ENCODE data around the gene SUSD5. TPM values are rescaled to one million over a fixed set of nuclear protein-coding genes. Genes with fewer than 3 reads are reported as not detected.

SUSD5 gene
- total RNA-seq, 1 experiment from 2014 or later: 16.3 TPM

DNA sequence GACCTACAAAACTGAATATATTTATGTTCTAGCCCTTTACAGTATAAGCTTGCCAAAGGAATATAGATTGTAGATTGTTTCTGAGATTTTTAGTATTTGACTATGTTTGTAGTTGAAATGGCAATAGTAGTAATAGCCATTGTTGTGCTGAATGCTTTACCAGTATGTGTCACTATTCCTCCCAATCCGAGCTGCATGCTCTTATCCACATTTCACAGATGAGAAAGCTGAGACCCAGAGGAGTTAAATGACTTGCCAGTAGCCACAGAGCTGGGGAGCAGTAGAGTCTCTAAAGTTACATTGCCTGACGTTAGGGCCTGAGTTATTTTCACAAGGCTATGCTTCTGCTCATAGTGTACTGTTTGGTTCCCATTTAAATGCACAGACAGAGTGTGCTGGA lies 118.4 kb downstream of the SUSD5 start:
- Histone ChIP-seq H3K36me3 (ENCODE audit: control insufficient read depth, insufficient read depth, low read length) (no peaks in the 10 kb centered on the region; the same call in 1 of the 2 replicates), H3K27ac (ENCODE audit: low read length) (no peak overlapping the region), H3K4me1 (ENCODE audit: control insufficient read depth, insufficient read depth, low read length) (peaks cover 3% of the 10 kb centered on the region; the same call in 1 of the 2 replicates), H3K27me3 (ENCODE audit: control insufficient read depth, insufficient read depth, low read length) (no peaks in the 10 kb centered on the region), H3K4me3 (ENCODE audit: low read depth in 2 of 2, low read length in 2 of 2) (no peak overlapping the region), H3K9me3 (ENCODE audit: control insufficient read depth, insufficient read depth, low read depth, low read length) (no peaks in the 10 kb centered on the region)
- ATAC-seq (no peak), DNase-seq (ENCODE audit: low read depth, low spot score) (no peak)
- BruUV-seq (replicated peaks): no TSS peak
- intact Hi-C loops (cut with micrococcal nuclease; ENCODE audit: unreplicated experiment): no loop called here
- CTCF ChIA-PET: no interaction called here
- POLR2A ChIA-PET: no interaction called here
- in situ Hi-C loops (cut with HindIII; ENCODE audit: low pct_unique_long_range_greater_than_20kb, low sequenced_read_pairs): no loop called here
- TF ChIP-seq TCF7L2 (IDR thresholded peaks at IDR 0.05; ENCODE audit: low read depth, low read length): no peak
- no peak for TF ChIP-seq SIN3A (IDR thresholded peaks at IDR 0.05; ENCODE audit: borderline replicate concordance, insufficient read depth, low read depth, low read length)
- no peak for TF ChIP-seq POLR2AphosphoS5 (IDR thresholded peaks at IDR 0.05; ENCODE audit: low read depth, low read length)
- TF ChIP-seq, protein P1, sequence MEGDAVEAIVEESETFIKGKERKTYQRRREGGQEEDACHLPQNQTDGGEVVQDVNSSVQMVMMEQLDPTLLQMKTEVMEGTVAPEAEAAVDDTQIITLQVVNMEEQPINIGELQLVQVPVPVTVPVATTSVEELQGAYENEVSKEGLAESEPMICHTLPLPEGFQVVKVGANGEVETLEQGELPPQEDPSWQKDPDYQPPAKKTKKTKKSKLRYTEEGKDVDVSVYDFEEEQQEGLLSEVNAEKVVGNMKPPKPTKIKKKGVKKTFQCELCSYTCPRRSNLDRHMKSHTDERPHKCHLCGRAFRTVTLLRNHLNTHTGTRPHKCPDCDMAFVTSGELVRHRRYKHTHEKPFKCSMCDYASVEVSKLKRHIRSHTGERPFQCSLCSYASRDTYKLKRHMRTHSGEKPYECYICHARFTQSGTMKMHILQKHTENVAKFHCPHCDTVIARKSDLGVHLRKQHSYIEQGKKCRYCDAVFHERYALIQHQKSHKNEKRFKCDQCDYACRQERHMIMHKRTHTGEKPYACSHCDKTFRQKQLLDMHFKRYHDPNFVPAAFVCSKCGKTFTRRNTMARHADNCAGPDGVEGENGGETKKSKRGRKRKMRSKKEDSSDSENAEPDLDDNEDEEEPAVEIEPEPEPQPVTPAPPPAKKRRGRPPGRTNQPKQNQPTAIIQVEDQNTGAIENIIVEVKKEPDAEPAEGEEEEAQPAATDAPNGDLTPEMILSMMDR (IDR thresholded peaks at IDR 0.05): no peak
- TF ChIP-seq, protein P2, sequence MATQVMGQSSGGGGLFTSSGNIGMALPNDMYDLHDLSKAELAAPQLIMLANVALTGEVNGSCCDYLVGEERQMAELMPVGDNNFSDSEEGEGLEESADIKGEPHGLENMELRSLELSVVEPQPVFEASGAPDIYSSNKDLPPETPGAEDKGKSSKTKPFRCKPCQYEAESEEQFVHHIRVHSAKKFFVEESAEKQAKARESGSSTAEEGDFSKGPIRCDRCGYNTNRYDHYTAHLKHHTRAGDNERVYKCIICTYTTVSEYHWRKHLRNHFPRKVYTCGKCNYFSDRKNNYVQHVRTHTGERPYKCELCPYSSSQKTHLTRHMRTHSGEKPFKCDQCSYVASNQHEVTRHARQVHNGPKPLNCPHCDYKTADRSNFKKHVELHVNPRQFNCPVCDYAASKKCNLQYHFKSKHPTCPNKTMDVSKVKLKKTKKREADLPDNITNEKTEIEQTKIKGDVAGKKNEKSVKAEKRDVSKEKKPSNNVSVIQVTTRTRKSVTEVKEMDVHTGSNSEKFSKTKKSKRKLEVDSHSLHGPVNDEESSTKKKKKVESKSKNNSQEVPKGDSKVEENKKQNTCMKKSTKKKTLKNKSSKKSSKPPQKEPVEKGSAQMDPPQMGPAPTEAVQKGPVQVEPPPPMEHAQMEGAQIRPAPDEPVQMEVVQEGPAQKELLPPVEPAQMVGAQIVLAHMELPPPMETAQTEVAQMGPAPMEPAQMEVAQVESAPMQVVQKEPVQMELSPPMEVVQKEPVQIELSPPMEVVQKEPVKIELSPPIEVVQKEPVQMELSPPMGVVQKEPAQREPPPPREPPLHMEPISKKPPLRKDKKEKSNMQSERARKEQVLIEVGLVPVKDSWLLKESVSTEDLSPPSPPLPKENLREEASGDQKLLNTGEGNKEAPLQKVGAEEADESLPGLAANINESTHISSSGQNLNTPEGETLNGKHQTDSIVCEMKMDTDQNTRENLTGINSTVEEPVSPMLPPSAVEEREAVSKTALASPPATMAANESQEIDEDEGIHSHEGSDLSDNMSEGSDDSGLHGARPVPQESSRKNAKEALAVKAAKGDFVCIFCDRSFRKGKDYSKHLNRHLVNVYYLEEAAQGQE (IDR thresholded peaks at IDR 0.05; ENCODE audit: insufficient read depth in 1 of 2, low read depth in 2 of 2, low read length in 1 of 2): no peak

Other genes with a start within 250 kb of the SUSD5 start
- 39.1 TPM for gene GLB1, start 121.7 kb downstream of the SUSD5 start, total RNA-seq (2021; ENCODE audit: unreplicated experiment)
- 5.8 TPM for gene TMPPE, start 121.7 kb downstream of the SUSD5 start, total RNA-seq (2021; ENCODE audit: unreplicated experiment)
- 99.3 TPM for gene CRTAP, start 104.8 kb downstream of the SUSD5 start, total RNA-seq (2021; ENCODE audit: unreplicated experiment)
- 12.3 TPM for gene FBXL2, start 58.6 kb upstream of the SUSD5 start, total RNA-seq (2021; ENCODE audit: unreplicated experiment)
- gene UBP1, start 221.6 kb upstream of the SUSD5 start, total RNA-seq (2021; ENCODE audit: unreplicated experiment): 62.4 TPM